ENCODE measurements around the gene DMD. TPM values are rescaled to one million over a fixed set of nuclear protein-coding genes. Genes with fewer than 3 reads are reported as not detected.

DMD gene
- total and polyA plus RNA-seq, 2 of the 8 experiments (the other 6 are each of a cell fraction or from before 2014, with no cell fraction given): 4.8 to 7.4 TPM

DNA sequence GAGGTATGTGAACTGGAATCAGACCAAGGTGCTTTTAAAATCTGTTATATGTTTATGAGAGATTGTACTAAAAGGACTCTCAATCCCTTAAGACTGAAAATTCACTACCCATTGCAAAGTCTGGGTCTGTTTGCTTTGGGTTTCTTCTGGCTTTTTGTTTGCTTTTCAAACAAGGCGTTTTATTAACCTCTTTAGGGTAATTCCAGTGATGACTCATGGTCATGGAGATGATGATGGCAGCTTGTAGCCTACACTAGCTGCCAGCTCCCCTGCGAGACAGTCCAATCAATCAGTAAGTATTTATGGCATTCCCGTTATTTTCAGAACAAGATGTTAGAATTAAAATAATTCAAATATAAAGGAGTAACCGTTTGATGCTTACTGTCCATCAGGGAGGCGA lies 1495.7 kb downstream of the DMD start:
- Histone ChIP-seq H3K56ac (replicated peaks; ENCODE audit: insufficient read length, low read depth, low read length) (no peak overlapping the region), H4K91ac (replicated peaks; ENCODE audit: insufficient read length, low read length) (no peak overlapping the region), H3K18ac (ENCODE audit: extremely low read depth, low read length) (no peak overlapping the region), H3K4ac (replicated peaks; ENCODE audit: insufficient read length, low read depth, low read length) (no peak overlapping the region), H3K79me1 (ENCODE audit: low read depth, low read length) (no peaks in the 10 kb centered on the region), H2BK5ac (ENCODE audit: low read depth, low read length) (no peak overlapping the region), H2BK12ac (ENCODE audit: low read depth, low read length) (no peak overlapping the region), H2BK15ac (ENCODE audit: low read length) (no peak overlapping the region), H4K20me1 (replicated peaks in 1 of 2; ENCODE audit: control insufficient read depth in 1 of 2, insufficient read depth in 2 of 2, low read length in 2 of 2) (no peaks in the 10 kb centered on the region), H3K27ac (ENCODE audit: low read depth, low read length) (no peak overlapping the region), H3K79me2 (ENCODE audit: control insufficient read depth in 1 of 2, insufficient read depth in 2 of 2, low read length in 2 of 2) (no peaks in the 10 kb centered on the region), H3K9me3 (ENCODE audit: insufficient read depth in 2 of 2, low read depth in 1 of 2, low read length in 1 of 2) (no peaks in the 10 kb centered on the region), H2BK120ac (replicated peaks; ENCODE audit: low read depth, low read length) (no peak overlapping the region), H2AFZ (ENCODE audit: low read length) (no peak overlapping the region), H3K4me1 (replicated peaks in 1 of 4; ENCODE audit: control insufficient read depth in 3 of 4, insufficient read depth in 4 of 4, low read length in 3 of 4) (no peaks in the 10 kb centered on the region), H4K8ac (ENCODE audit: extremely low read depth, insufficient read depth, low read length) (no peak overlapping the region), H4K5ac (ENCODE audit: insufficient read length, low read depth, low read length) (no peak overlapping the region), H3K23me2 (ENCODE audit: low read depth, low read length) (no peaks in the 10 kb centered on the region), H2AK5ac (ENCODE audit: low read depth, low read length) (no peak overlapping the region), H3K9ac (replicated peaks in 1 of 4; ENCODE audit: extremely low read depth in 1 of 4, low read depth in 3 of 4, low read length in 3 of 4) (no peak overlapping the region), H3K4me3 (ENCODE audit: extremely low read depth in 1 of 4, insufficient read depth in 2 of 4, low read depth in 3 of 4, low read length in 4 of 4) (no peak overlapping the region), H3K36me3 (ENCODE audit: control insufficient read depth in 2 of 4, insufficient read depth in 4 of 4, low read length in 3 of 4) (no peaks in the 10 kb centered on the region), H3K4me2 (ENCODE audit: insufficient read depth in 1 of 2, low read depth in 2 of 2, low read length in 2 of 2) (no peak overlapping the region), H2BK20ac (ENCODE audit: low read length) (no peak overlapping the region), H3K23ac (ENCODE audit: insufficient read length) (no peak overlapping the region), H3K14ac (ENCODE audit: insufficient read length) (no peak overlapping the region), H3K27me3 (replicated peaks in 1 of 4; ENCODE audit: control insufficient read depth in 3 of 4, extremely low read depth in 1 of 4, insufficient read depth in 3 of 4, low read length in 3 of 4) (no peaks in the 10 kb centered on the region)
- ChIA-PET CTCF (ENCODE audit: partially characterized antibody) (no interaction called here), POLR2A (ENCODE audit: partially characterized antibody) (no interaction called here)
- FAIRE-seq (no peak), DNase-seq (ENCODE audit: low read depth in 1 of 2, low spot score in 2 of 2) (no peak)
- WGBS, 2 experiments (ENCODE audit: extremely low coverage in 1 of 2, insufficient coverage in 1 of 2, insufficient read length in 1 of 2, insufficient replicate concordance in 2 of 2, low coverage in 1 of 2, low lambda C conversion rate in 2 of 2, missing lambda C conversion rate in 1 of 2): 93% methylated on average over 5 of the region's 5 CpGs; no CpG with 5 or more reads in 1 of the 2 experiments
- TF ChIP-seq KDM5A (IDR thresholded peaks at IDR 0.05; ENCODE audit: low read length) (no peak), RAD21 (IDR thresholded peaks at IDR 0.05 in 1 of 2, conservative IDR thresholded peaks at IDR 0.05 in 1 of 2; ENCODE audit: low read depth in 2 of 2, low read length in 2 of 2) (no peak)
- TF ChIP-seq, protein P1, sequence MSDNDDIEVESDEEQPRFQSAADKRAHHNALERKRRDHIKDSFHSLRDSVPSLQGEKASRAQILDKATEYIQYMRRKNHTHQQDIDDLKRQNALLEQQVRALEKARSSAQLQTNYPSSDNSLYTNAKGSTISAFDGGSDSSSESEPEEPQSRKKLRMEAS (IDR thresholded peaks at IDR 0.05): no peak

Measured in H1 (cell line).